Stimulated activated CD8-positive, alpha-beta memory T cell treated with anti-CD3 and anti-CD28 coated beads, Interleukin-15, amount 100 ng/mL, for 48 hours (primary cell): ENCODE measurements around the gene CDK5.
A peak's percentile ranks its signal among the peaks of the same experiment; 100 is the strongest.

ENCODE experiments used
- DNase-seq, 2 donors: peaks; one replicate each; pipeline ENCODE4 v3.0.0-alpha.2; 2020; ENCODE audit warnings: low read depth in 2 of 2

CDK5 gene

DNA sequence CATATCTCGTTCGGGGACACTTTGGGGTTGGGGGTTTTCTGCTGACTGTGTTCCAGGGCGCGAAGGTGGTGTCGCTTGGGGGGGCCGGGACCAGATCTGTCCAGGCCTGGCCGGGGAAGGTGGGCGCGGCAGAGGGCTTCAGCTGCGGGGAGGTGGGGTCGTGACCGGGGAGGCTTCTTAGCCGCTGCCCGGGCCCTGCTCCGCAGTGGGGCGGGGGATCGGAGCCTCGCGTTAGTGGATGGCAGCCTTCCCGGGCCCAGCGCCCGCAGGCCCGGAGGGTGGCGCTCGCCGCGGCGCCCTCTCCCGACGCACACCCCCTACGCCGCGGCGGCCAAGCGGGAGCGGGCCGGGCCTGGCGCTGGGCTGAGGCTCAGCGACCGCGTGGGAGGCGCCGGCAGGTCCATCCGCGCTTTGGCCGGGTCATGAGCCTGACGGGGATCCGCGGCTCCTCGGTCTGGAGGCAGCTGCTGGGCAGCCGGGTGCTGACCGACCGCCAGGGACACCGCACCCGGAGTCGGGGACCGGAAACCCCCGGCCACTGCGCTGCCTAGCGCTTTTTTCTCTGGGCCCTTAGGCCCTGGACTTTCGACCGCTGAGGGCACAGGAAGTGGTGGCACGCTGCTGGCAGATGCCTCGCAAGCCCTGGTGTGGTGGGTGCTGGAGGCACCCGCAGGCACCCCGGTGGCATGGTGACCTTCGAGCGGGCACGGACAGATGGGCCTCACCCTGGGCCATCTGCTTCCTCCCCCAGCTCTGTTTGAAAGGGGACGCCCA, 29.7 kb upstream of the CDK5 start:
- DNase-seq, result no peak

DNA sequence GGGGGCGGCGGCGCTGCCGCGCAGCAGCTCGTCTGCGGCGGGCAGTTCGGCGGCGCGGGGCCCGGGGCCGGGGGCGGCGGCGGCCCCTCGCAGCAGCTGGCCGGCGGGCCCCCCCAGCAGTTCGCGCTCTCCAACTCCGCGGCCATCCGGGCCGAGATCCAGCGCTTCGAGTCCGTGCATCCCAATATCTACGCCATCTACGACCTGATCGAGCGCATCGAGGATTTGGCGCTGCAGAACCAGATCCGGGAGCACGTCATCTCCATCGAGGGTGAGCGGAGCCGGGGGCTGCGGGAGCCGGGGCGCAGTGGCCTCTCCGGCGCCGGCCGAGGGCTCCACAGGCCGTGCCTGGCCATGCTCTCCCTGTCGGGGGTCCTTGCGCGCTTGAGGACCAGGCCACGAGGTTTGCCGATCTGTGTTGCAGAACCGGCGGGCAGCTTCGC, 29.1 kb upstream of the CDK5 start:
- no peak for DNase-seq

DNA sequence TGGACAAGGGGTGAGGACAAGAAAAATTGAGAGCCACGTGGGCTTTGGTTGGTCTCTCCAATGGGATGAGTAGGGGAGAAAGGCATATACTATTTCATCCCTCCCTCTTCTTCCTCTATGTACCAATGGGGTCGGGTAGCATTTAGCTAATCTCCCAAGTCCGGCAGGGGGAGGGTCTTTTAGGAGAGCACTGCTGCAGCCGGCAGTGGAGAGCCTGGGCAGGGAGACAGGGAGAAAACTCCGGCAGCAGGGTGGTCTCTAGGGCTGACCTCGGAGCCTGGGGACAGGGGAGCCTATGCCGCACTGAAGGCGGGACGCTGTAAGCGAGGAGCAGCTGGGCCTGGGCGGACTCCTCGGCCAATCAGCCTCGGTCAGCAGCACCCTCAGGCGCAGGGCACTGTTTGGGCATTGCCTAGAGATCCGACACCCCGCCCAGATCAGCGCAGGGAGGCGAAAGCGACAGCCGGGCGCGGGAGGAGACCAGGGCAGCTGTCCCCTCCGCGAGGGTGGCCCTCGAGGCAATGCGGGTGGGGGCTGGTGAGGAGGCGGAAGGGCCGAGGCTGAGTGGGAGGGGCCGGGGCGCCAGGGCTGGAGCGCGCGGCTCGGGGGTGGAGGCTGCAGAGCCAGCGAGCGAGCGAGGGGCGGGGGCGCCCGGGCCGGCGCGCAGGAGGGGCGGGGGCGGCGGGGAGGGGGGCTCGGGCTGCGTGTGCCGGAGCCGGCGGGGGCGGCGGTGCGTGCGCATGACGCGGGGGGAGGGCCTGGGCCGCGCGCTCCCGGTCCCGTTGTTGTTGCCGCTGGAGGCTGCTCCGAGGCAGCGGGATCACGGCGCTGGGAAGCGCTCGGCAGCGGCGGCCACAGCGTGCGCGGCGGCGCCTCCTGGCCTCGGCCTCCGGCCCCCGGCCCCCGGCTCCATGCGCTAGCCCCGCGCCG, 28.3 kb upstream of the CDK5 start, which contains the start of gene AGAP3:
Gene AGAP3 (plus strand): TSS at position 785 of the 930 bp plus-strand sequence. CDS start 267 bp downstream, outside the sequence.
- DNase-seq, result no peak

DNA sequence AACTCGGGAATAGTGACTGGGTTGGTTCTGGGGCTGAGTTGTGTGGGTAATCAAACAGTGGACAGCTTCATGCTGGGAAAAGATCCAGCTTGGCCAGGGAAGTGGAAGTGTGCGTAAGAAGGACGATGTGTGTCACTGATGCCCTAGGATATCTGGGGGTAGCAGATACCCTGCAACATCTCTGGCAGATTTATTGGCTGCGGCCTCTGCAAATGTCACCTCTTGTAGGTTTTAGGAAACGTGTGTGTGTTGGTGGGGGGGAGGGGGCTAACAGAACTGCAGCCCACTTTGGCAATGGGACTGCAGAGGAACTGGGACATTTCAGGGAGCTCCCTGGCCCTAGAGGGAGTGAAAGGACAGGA, 27.6 kb upstream of the CDK5 start:
- DNase-seq, result no peak

DNA sequence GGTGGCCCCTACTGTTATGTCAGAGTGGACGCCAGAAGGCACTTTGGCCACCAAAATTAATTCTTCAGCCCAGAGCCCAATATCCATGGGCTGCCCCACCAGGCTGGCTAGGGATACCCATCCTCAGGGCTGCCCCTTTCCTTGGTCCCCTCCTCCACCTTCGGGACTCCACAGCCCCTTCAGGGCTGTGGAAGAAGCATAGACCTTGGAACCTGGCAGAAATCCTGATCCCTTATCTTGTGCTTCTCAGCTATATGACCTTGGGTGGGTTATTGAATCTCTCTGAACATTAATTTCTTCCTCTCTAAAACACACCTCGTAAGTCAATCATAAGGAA, 26.1 kb upstream of the CDK5 start:
- DNase-seq, result no peak

DNA sequence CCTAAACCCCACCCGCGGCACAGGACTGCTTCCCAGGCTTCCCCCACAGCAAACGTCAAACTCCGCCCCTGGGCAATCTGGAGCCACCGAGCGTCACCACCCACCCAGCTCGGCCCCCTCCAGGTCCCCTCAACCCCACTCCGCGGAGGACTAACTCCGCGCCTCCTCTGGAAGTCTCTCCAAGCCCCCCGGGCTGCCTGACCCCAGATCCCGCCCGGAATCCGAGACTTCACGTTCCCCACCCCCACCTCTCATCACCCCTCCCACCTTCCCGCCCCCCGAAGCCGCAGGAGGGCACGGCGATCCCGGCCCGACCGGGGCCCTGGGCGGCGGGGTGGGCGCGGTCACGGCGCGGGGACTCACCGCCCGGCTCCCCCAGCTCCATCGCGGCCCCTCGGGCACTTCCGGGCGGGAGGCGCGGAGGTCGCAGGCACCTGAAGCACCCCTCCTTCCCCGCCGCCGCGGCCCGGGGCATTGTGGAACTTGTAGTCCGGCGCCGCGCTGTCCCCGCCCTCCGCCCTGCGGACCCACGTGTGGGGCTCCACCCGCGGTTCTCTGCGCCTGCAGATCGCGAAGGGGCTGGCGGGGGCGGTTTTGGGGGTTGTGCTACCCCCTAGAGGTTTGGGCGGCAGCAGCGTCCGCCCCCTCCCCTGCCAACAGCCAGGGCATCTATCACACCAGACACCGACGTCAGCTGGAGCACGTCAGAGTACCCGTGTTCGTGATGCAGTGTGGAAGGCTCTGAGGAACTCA, 25.6 kb upstream of the CDK5 start, which contains the start of gene TMUB1:
Gene TMUB1 (minus strand): TSS at position 423 of the 753 bp plus-strand sequence. CDS start 930 bp downstream, outside the sequence.
- DNase-seq, result peak; percentile 73 to 81

DNA sequence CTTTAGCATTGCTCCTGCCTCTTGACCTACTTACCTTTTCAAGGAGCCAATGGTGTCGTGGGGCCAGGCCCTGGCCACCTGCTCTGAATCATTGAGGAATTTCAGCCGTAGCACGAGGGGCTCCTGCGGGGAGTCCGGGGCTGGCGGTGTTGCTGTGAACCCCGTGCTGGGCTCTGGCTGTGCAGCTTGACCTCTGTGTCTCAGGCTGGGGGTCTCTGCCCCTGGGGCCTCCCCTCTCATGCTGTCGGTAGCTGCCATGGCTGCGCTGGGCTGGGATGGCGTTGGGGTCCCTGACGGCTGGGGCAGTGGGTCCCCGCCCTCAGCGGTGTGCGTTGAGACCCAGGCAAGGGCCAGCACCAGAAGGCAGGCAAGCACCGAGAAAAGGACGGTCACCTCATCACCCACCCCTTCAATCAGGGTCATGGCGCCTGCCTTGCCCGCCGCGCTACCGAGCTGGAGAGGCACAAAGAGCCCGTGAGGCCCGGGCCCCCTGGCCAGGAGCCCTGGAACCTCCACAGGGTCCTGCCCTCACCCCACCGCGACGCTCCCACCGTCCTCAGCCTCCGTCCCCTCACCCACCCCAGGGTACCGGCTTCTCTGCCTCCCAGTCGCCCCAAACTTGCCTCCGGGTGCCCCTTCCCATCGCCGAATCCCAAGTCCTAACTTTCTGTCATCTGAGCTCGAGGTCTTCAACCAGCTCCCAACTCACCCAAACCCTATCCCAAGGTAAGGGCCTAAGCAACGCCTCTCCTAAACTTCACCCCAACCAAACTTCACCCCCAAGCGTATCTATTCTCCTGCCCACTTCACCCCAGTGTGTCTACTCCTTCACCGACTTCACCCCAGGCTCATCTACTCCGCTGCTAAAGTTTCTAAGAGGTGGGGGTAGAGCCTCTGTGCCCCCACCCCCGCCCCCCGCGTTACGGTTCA, 24.7 kb upstream of the CDK5 start:
- DNase-seq, result no peak

DNA sequence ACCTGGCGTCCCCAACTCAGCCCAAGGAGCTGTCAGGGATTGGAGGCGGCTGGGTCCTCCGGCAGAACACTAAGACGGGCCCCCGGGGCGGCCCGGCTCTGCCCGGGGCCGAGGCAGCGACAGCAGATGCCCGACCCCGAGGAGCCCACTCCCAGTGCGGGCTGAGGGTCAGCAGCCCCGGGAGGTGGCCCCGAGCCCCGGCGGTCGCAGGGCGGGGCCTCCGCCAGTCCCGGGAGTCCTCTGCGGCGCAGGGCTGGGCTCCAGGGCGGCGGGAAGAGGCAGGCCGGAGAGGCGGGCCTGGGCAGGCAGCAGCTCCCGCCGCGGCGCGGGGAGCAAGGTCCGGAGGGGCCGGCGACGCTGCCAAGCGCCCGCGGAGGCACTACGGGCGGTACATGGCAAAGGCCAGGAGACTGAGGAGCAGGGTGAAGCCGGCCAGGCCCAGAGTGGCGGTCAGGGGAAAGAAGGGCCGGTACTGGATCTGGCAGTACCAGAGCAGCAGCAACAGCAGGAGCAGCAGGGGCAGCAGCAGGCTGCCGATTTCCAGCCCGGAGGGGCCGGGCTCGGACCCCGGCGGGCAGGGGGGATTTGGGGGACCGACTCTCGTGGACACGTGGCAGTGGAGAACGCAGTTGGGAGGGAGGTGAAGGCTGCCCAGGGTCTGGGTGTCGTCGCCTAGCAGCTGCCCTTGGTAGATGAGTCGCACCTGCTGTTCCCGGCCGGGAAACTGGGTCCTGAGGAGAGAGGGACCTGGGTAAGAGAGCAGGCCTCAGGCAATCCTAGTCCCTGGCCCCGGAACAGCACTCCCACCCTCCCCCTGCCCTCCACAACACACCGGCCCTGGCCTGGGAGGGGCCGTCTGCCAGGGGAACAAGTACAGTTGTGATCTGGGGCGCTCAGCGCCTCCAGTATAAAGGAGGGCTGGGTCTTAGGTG, 23.7 kb upstream of the CDK5 start:
- no peak for DNase-seq

DNA sequence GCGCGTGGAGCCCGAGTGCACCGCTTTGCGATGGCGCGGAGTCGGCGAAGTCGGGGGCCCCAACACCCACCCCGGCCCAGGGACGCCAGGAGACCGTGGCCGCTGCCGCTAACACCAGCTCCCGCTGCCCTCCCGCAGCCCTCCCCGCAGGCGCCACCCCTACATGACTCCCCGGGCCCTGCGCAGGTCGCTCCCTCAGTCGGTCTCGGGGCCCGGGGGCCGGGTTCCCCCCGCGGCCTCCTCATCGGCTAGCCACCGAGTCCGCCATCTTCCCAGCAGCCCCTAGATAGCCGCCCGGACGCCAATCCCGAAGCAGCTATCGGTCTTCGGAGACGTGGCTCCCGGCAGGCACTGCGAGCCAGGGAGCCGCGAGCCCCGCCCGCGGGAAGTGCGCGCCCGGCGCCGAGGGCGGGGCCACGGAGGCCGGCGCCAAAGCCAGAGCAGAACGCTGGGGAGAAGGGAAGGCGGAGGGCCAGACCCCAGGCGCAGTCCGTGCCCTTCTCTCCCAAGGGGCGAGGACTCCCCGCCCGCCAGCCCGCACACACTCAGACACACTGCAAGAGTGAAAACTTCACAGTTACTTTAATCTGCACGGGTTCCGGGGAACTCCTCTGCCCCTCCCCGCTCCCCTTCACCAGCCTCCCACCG, 22.9 kb upstream of the CDK5 start, which contains the start of gene FASTK:
Gene FASTK (minus strand): TSS at position 288 of the 648 bp plus-strand sequence. CDS start 43 bp downstream, at position 245.
- peak; percentile 85 to 87 for DNase-seq

DNA sequence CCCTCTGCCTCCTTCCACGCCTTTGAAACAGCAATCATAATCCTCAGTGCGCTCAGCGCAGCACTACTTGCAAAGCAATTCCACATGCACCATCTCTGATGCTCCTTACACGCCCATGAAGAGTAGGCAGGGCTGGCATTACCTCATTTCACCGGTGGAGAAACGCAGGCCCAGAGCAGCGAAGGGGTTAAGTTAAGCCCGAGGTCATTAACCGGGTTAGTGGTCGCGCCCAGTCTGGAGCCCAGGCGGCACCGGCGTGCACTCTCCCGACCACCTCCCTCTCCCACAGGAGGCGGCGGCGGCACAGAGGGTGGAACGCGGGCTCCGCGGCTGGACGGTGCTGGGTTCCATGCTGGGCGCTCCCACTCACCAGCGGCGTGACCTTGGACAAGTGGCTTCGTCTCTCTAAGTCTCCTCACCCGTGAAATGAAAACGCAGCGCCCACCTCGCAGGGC, 22.4 kb upstream of the CDK5 start:
- no peak for DNase-seq

DNA sequence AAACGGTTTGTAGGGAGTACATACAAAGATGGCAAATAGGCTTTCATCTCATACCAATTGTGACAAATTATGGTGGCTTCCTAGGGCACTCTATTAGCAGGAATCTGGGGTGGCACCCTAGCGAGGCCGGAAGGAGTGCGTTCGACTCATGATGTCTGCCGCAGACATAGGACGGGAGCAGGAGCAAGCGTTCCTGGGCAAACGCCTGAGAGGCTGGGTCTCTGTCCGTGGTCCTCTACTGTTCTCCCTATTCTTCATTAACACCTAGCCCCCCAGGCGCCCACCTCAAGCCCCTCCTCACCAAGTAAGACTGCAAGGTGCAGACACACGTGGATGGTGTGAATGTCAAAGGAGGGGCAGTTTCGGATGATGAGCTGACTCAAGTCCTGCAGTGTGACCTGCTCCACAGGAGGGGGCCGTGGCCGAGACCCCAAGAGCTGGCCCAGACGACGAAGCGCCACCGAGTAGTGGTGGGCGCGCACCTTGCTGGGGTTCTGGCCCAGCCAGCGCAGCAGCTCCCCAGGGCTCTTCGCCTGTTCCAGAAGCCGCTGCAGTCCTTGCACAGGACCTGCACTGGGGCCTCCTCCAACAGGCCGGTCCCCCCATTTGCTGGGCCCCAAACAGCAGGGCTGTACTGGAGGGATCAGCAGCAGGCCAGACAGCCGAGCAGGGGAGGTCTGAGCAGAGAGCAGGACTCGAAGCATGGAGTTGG, 21.7 kb upstream of the CDK5 start:
- DNase-seq, result no peak

DNA sequence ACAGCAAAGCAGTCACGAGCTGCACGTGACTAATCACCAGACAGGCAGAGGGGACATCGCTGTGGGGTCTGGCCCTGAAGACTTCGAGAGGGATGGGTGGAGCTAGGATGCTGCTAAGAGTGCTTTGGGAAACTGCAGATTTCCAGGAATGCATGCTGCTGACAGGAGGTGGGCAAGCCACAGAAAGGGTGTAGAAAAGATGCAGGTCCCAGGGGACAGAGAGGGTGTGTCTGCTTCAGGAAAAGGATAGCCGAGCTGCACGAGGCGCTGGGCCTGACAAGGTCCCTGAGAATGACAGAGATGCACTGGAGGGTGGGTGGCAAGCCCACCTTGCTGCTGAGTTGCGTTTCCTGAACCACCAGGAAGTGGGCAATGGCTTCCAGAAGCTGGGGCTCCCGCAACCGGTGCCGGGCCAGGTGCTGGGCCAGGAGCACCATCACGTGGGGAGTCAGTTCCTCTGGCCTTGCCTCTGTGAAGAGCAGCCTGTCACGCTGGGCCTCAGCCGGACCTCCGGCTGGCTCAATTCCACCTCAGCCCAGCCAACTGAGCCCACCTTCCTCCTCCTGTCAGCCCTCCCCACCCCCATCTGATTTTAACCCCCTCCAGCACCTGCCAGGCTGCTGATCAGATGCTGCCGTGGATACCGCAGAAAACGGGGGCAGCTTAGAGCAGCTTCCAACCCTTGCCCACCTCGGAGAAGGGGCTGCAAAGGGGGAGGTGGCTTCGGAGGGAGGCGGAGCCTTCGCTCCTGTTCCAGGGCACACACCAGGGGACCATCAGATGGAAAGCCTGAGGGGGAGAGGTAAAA, 20.7 kb upstream of the CDK5 start:
- no peak for DNase-seq

DNA sequence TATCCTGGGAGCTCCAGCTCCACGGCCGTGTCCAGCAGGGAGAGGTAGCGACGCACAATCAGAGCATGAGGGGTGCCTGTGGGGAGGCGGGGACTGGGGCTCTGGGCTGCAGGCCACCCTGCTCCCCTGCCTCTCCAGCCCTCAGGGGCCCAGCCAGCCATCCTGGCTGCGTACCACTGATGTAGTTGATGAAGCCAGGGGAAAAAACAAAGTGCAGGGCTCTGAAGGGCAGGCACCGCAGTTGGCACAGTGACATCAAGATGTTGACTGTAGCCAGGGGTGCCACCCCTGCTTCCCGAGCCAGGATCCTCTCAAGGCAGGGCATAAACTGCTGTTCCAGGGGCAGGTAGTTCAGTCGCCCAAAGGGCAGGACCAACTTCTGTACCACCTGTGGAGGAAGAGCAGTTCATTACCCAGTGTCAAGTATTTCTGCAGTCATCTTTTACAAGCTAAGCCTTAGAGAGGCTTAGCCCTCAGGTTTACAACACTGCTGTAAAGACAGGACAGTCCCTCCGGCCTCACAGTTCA, 20.1 kb upstream of the CDK5 start:
- DNase-seq, result no peak

DNA sequence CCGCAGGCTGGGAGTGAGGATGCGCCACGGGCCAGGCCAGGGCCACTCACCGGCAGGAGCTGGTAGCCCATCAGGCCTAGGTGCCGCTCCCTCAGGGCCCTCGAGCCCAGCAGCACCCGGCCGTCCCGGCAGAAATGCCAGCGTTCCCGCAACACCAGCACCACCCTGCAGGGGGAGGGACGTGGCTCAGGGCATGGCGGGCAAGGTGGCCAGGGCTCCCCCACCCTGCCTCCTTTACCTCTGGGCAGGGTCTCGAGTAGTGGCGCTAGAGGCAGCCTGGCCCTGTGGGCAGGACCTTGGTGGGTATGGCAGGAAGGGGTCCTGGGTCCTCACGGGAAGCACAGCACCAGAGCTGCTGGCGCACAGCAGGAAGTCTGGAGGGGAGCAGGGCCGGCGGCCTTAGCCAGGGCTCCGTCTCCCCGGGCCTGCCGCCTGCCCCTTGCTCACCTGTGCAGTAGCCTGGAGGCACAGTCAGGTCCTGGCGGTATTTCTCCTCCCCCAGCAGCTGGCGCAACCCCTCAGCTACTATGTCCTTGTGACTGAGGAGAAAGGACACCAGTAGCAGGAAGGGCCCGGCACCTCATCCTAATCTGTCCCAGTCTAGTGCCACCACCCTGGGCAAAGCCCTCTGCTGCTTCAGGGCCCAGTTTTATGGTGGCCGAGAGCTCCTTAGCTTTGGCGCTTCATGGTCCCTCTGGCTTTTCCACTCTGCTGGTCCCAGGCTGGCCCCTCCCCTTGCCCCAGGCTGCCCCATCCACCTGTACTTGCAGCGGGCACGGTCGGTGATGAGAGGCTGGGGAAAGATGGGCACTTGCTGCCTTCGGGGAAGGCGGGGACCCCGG, 19.4 kb upstream of the CDK5 start:
- no peak for DNase-seq

DNA sequence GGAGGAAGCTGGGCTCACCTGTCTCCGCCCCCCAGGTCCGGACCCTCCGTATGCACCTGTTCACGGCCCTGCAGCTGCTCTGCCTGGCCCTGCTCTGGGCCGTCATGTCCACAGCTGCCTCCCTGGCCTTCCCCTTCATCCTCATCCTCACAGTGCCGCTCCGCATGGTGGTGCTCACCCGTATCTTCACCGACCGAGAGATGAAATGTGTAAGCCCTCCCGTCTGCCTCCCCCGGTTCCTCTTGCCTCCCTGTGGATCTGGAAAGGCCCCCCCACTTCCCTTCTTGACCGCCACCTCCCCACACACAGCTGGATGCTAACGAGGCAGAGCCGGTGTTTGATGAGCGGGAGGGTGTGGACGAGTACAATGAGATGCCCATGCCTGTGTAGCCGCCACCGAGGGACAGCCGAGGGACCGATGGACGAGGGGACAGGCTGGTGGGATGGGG, 18.3 kb upstream of the CDK5 start:
- DNase-seq, result no peak

DNA sequence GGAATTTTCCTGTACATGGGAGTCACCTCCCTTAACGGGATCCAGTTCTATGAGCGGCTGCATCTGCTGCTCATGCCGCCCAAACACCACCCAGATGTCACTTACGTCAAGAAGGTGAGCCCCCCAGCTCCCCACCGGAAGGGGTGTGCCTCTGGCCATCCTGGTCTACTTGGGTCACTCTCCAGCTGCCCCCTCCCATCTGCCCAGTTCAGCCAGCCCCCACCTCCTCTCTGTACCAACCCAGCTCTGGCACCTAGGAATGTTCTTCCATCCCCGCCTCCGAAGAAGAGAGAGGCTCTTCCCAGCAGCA, 17.9 kb upstream of the CDK5 start:
- DNase-seq, result no peak
